Type B pancreatic cell (in vitro differentiated cells): ENCODE results near the gene PLXNA2. TPM values are rescaled to one million over a fixed set of nuclear protein-coding genes. Genes with fewer than 3 reads are reported as not detected.
A peak's percentile ranks its signal among the peaks of the same experiment; 100 is the strongest.

Experiments used
- DNase-seq: peaks from one replicate; pipeline ENCODE4 v3.0.0; 2021; ENCODE audit warnings: mixed read lengths; ENCODE audit not compliant: unreplicated experiment; ENCODE audit errors: extremely low spot score
- H3K27ac Mint-ChIP-seq: 2 replicates; pipeline ENCODE4 v1.8.0; 2021; ENCODE audit warnings: mild to moderate bottlenecking, mixed read lengths
- H3K27me3 Mint-ChIP-seq: 2 replicates; pipeline ENCODE4 v1.8.0; 2021; ENCODE audit warnings: mixed read lengths
- H3K36me3 Mint-ChIP-seq: 2 replicates; pipeline ENCODE4 v1.8.0; 2021; ENCODE audit warnings: mixed read lengths
- H3K4me1 Mint-ChIP-seq: one replicate; pipeline ENCODE4 v1.8.0; 2021; ENCODE audit warnings: mixed read lengths; ENCODE audit not compliant: unreplicated experiment
- H3K4me3 Mint-ChIP-seq: 2 replicates; pipeline ENCODE4 v1.8.0; 2021; ENCODE audit warnings: mild to moderate bottlenecking, mixed read lengths
- H3K9me3 Mint-ChIP-seq: 2 replicates; pipeline ENCODE4 v1.8.0; 2021; ENCODE audit warnings: mixed read lengths
- total RNA-seq: library from RNA; stranded (reverse); gene quantifications from 2 replicates; pipeline ENCODE4 v1.2.1, GENCODE V29; 2021; ENCODE audit warnings: low replicate concordance
- TF ChIP-seq, protein P1 (sequence below): fragments of 200-600 bp; sonication (generic); conservative IDR thresholded peaks from 2 replicates; pipeline ENCODE4 v1.5.0; 2021; ENCODE audit warnings: antibody characterized with exemption, mild to moderate bottlenecking

PLXNA2 gene
- total RNA-seq, 1 donor from 2014 or later, result 80.1 TPM

- TF ChIP-seq, protein P1, sequence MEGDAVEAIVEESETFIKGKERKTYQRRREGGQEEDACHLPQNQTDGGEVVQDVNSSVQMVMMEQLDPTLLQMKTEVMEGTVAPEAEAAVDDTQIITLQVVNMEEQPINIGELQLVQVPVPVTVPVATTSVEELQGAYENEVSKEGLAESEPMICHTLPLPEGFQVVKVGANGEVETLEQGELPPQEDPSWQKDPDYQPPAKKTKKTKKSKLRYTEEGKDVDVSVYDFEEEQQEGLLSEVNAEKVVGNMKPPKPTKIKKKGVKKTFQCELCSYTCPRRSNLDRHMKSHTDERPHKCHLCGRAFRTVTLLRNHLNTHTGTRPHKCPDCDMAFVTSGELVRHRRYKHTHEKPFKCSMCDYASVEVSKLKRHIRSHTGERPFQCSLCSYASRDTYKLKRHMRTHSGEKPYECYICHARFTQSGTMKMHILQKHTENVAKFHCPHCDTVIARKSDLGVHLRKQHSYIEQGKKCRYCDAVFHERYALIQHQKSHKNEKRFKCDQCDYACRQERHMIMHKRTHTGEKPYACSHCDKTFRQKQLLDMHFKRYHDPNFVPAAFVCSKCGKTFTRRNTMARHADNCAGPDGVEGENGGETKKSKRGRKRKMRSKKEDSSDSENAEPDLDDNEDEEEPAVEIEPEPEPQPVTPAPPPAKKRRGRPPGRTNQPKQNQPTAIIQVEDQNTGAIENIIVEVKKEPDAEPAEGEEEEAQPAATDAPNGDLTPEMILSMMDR, result no peak
- DNase-seq, result no peak
- Mint-ChIP-seq H3K27me3 (no peaks in the 10 kb centered on the region), H3K4me3 (peak overlapping the region; percentile 67), H3K27ac (peak overlapping the region; percentile 96), H3K9me3 (no peaks in the 10 kb centered on the region), H3K4me1 (peaks cover 83% of the 10 kb centered on the region), H3K36me3 (peaks cover 34% of the 10 kb centered on the region)
These were observed 59.1 kb downstream of the PLXNA2 start for GRCh38 chr1:208184966-208185654.

DNA sequence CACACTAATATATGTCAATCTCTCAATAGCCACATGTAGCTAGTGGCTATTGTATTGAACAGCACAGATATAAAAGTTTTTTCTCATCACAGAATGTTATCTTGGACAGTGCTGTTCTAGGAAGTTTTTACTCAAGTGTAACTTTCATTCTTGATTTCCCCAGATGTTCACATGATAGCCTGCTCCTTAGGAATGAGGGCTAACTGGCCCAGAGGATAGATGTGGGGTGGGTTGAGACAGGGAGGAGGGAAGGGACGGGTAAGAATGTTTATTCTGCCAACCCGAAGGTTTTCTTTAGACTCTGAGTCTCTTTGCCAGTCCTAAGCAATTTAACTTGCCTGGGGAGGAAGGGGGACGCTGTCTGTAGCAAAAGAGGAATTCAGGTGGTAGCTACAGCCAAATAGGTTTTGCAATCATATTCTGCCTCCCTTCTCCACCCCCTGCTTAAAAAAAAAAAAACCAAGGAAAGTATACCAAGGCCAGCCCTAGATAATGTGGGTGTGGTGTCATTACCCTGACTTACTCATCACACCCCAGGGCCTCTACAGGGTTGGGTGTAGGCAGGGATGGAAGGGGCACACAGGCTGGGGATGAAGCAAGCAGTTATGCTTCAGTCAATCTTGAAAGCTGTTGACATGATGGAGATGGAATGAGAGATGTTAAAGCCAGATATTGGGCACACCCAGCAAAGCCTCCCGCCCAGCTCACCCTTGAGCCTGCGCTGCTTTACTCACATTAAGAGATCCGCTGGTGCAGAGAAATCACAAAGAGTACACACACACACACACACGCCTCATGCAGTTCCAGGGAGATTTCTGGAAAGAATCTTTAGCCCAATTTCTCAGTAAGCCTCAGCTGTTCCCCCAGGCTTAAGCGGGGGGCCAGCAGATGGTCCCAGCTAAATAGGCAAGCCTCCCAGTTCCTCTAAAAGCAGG, 59.9 kb downstream of the PLXNA2 start:
- Mint-ChIP-seq H3K27ac (peak overlapping the region; percentile 96), H3K36me3 (peaks cover 26% of the 10 kb centered on the region), H3K4me1 (peaks cover 83% of the 10 kb centered on the region), H3K4me3 (peak overlapping the region; percentile 67), H3K27me3 (no peaks in the 10 kb centered on the region), H3K9me3 (no peaks in the 10 kb centered on the region)
- no peak for DNase-seq
- TF ChIP-seq, protein P1, result no peak

GRCh38 chr1:208182880-208183645, 61.1 kb downstream of the PLXNA2 start:
- H3K27me3 Mint-ChIP-seq, result no peaks in the 10 kb centered on the region
- peaks cover 19% of the 10 kb centered on the region for H3K36me3 Mint-ChIP-seq
- TF ChIP-seq, protein P1, result no peak
- peaks cover 88% of the 10 kb centered on the region for H3K4me1 Mint-ChIP-seq
- DNase-seq, result no peak
- H3K9me3 Mint-ChIP-seq, result no peaks in the 10 kb centered on the region
- H3K27ac Mint-ChIP-seq, result peak overlapping the region; percentile 86
- H3K4me3 Mint-ChIP-seq, result peak overlapping the region; percentile 63

GRCh38 chr1:208181364-208181763, 62.8 kb downstream of the PLXNA2 start:
- no peak for DNase-seq
- H3K36me3 Mint-ChIP-seq, result peaks cover 14% of the 10 kb centered on the region
- H3K4me3 Mint-ChIP-seq, result peak overlapping the region; percentile 65
- peaks cover 89% of the 10 kb centered on the region for H3K4me1 Mint-ChIP-seq
- no peaks in the 10 kb centered on the region for H3K27me3 Mint-ChIP-seq
- H3K9me3 Mint-ChIP-seq, result no peaks in the 10 kb centered on the region
- H3K27ac Mint-ChIP-seq, result peak overlapping the region; percentile 91
- TF ChIP-seq, protein P1, result no peak

GRCh38 chr1:208180421-208180820, 63.8 kb downstream of the PLXNA2 start:
- no peak for DNase-seq
- Mint-ChIP-seq H3K4me3 (peak overlapping the region; percentile 71), H3K4me1 (peaks cover 81% of the 10 kb centered on the region), H3K27me3 (no peaks in the 10 kb centered on the region), H3K27ac (peak overlapping the region; percentile 91), H3K36me3 (peaks cover 6% of the 10 kb centered on the region), H3K9me3 (no peaks in the 10 kb centered on the region)
- TF ChIP-seq, protein P1, result no peak
